Measurements from ENCODE around the gene FAM161A. TPM values are rescaled to one million over a fixed set of nuclear protein-coding genes. Genes with fewer than 3 reads are reported as not detected.
A peak's percentile ranks its signal among the peaks of the same experiment; 100 is the strongest.

Gene FAM161A
- polyA plus RNA-seq, 1 donor from 2014 or later = 1.4 TPM

DNA sequence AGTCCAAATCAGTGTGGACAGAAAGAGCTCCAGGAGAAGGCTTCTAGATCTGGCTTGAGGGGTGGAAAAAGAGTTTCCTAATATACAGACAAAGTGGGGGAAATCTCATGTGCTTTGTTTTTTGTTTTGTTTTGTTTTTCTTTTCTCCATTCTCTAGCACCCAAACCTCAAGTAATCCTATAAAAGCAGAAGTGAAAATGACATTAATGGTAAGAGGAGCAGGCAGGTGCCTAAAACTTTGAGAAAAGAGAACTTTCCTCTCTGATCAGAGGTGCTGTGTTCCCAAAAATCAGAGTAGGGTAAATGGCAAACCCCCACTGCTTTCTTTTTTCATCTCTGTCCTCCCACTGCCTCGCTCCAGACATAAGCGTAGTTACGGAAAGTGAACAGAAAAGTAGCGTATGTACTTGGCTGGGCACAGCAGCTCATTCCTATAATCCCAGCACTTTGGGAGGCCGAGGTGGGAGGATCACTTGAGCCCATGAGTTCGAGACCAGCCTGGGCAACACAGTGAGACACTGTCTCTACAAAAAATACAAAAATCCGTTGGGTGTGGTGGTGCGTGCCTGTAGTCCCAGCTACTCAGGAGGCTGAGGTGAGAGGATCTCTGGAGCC, 77.8 kb downstream of the FAM161A start:
- Mint-ChIP-seq H3K9me3 (peaks cover 0 to 7% (median 2%) of the 10 kb centered on the region in 3 donors), H3K27me3 (peaks cover 5% of the 10 kb centered on the region), H3K4me1 (peaks cover 11 to 19% (median 17%) of the 10 kb centered on the region in 3 donors), H3K27ac (peak overlapping the region; percentile 19 to 93 (median 48)), H3K36me3 (peaks cover 2% of the 10 kb centered on the region), H3K4me3 (peak overlapping the region; percentile 3 to 86 (median 59))

Other genes starting within 250 kb of the FAM161A start
- gene CCT4, start 34.6 kb upstream of the FAM161A start, polyA plus RNA-seq = 116 TPM
- 55.2 TPM for gene COMMD1, start 51.6 kb upstream of the FAM161A start, polyA plus RNA-seq

Data from IgD-negative memory B cell (primary cell).